ENCODE results near the gene CCDC47.

Gene CCDC47

GRCh38 chr17:63705657-63706056 is 67.7 kb downstream of the CCDC47 start:
- no peak overlapping the region for H3K4me3 ChIP-seq (ENCODE audit: low read length)
- peaks cover 43% of the 10 kb centered on the region for H3K36me3 ChIP-seq (replicated peaks; ENCODE audit: low read depth, low read length)
- peaks cover 19% of the 10 kb centered on the region for H3K4me1 ChIP-seq (ENCODE audit: low read length)
- H3K27me3 ChIP-seq (ENCODE audit: low read depth, low read length), result no peaks in the 10 kb centered on the region
- H3K79me2 ChIP-seq (ENCODE audit: low read length), result peaks cover 9% of the 10 kb centered on the region
- no peak overlapping the region for H2AFZ ChIP-seq (ENCODE audit: low read depth, low read length)
- H3K9me3 ChIP-seq (ENCODE audit: insufficient read depth, low read length), result peaks cover 8% of the 10 kb centered on the region; the same call in 1 of the 2 replicates
- peak overlapping the region; percentile 8; the same call in 1 of the 2 replicates for H3K27ac ChIP-seq (ENCODE audit: low read length)
- no peak overlapping the region for H3K4me2 ChIP-seq (ENCODE audit: low read length)
- H4K20me1 ChIP-seq (ENCODE audit: insufficient read depth, low read length), result no peaks in the 10 kb centered on the region
- no peak for TF ChIP-seq CTCF (IDR thresholded peaks at IDR 0.05; ENCODE audit: low read depth, low read length)
- no peak for TF ChIP-seq EZH2phosphoT487 (IDR thresholded peaks at IDR 0.05; ENCODE audit: low read depth)
- H3K9ac ChIP-seq (ENCODE audit: low read length), result no peak overlapping the region

DNA sequence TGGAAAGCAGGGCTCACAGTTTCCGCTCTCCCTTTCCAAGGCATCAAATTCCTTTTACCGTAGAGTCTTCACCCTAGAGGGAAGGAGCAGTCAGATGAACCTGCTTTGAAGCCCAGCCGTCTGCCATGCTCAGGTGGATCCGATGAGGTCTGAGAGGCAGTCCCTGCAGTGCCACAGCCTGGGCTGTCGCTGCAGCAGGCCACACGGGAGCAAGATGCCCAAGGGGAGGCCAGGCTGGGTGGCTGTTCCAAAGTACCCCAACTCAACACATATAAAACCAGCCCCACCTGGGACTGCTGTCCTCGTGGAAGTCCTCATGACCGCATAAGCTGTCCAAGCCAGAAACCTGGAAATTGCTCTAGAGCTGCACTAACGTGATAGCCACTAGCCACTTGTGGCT is 68.6 kb downstream of the CCDC47 start:
- Histone ChIP-seq H3K4me3 (ENCODE audit: low read length) (no peak overlapping the region), H3K9me3 (ENCODE audit: insufficient read depth, low read length) (peaks cover 8% of the 10 kb centered on the region; the same call in 1 of the 2 replicates), H3K9ac (ENCODE audit: low read length) (no peak overlapping the region), H3K36me3 (replicated peaks; ENCODE audit: low read depth, low read length) (peaks cover 37% of the 10 kb centered on the region), H3K27ac (ENCODE audit: low read length) (no peak overlapping the region), H4K20me1 (ENCODE audit: insufficient read depth, low read length) (no peaks in the 10 kb centered on the region), H3K4me2 (ENCODE audit: low read length) (no peak overlapping the region), H3K27me3 (ENCODE audit: low read depth, low read length) (no peaks in the 10 kb centered on the region), H3K79me2 (ENCODE audit: low read length) (peaks cover 10% of the 10 kb centered on the region), H2AFZ (ENCODE audit: low read depth, low read length) (no peak overlapping the region), H3K4me1 (ENCODE audit: low read length) (peaks cover 20% of the 10 kb centered on the region)
- TF ChIP-seq EZH2phosphoT487 (IDR thresholded peaks at IDR 0.05; ENCODE audit: low read depth) (no peak), CTCF (IDR thresholded peaks at IDR 0.05; ENCODE audit: low read depth, low read length) (no peak)

DNA sequence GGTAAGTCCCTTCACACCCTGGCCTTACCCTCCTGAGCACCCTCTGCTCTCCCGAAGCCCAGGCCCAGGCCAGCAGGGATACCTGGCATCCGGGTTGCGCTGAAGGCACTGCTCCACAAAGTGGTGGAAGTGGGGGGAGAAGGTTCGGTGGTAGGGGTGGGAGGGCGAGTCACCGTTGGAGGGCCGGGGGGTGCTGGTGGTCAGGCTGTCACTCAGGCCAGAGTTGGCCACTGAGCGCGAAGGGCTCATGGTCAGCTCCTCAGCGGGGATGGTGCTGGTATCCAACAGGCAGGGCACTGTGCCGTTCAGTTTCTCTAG is 69.2 kb downstream of the CCDC47 start:
- Histone ChIP-seq H3K4me3 (ENCODE audit: low read length) (no peak overlapping the region), H3K4me2 (ENCODE audit: low read length) (no peak overlapping the region), H2AFZ (ENCODE audit: low read depth, low read length) (no peak overlapping the region), H3K9ac (ENCODE audit: low read length) (no peak overlapping the region), H3K4me1 (ENCODE audit: low read length) (peaks cover 20% of the 10 kb centered on the region), H3K27ac (ENCODE audit: low read length) (no peak overlapping the region), H3K9me3 (ENCODE audit: insufficient read depth, low read length) (peaks cover 8% of the 10 kb centered on the region; the same call in 1 of the 2 replicates), H3K36me3 (replicated peaks; ENCODE audit: low read depth, low read length) (peaks cover 32% of the 10 kb centered on the region), H3K27me3 (ENCODE audit: low read depth, low read length) (no peaks in the 10 kb centered on the region), H3K79me2 (ENCODE audit: low read length) (peaks cover 10% of the 10 kb centered on the region), H4K20me1 (ENCODE audit: insufficient read depth, low read length) (no peaks in the 10 kb centered on the region)
- TF ChIP-seq CTCF (IDR thresholded peaks at IDR 0.05; ENCODE audit: low read depth, low read length) (no peak), EZH2phosphoT487 (IDR thresholded peaks at IDR 0.05; ENCODE audit: low read depth) (no peak)

DNA sequence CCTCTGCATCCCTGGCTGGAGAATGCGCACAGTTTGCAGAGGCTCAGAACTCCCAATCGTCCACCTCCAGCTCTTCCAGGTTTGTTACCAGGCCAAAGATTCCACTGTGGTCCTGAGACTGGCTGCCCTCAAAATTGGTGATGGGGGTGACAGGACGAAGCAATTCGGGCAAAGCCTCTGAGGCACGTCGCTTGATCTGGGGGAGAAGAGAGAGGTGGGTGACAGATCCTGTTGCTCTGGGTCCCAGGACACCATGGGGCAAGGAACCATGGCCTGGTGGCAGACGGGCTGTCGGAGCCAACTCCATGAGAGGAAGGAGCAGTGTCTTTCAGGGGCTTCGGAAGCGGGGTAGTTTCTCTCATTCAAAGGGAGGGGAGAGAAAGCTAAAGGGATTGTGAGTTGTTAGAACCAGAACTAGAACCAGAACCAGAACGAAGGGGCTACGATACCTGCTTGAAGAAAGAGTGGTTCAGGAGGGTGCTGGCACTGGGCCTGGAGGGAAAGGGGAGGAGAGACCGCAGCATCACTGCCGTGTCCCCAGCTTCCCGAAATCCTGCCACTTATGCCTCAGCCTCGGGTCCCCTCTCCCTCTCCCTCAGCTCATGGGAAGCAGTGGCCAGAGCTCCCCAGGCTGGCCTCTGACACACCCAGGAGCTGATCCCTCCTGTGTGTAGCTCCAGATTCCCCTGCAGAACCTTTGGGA is 69.7 kb downstream of the CCDC47 start:
- peaks cover 31% of the 10 kb centered on the region for H3K36me3 ChIP-seq (replicated peaks; ENCODE audit: low read depth, low read length)
- H3K79me2 ChIP-seq (ENCODE audit: low read length), result peaks cover 15% of the 10 kb centered on the region
- H4K20me1 ChIP-seq (ENCODE audit: insufficient read depth, low read length), result no peaks in the 10 kb centered on the region
- no peak overlapping the region for H3K9ac ChIP-seq (ENCODE audit: low read length)
- H3K27ac ChIP-seq (ENCODE audit: low read length), result no peak overlapping the region
- H3K9me3 ChIP-seq (ENCODE audit: insufficient read depth, low read length), result peaks cover 8% of the 10 kb centered on the region; the same call in 1 of the 2 replicates
- H3K4me3 ChIP-seq (ENCODE audit: low read length), result no peak overlapping the region
- no peak overlapping the region for H2AFZ ChIP-seq (ENCODE audit: low read depth, low read length)
- H3K4me1 ChIP-seq (ENCODE audit: low read length), result peaks cover 20% of the 10 kb centered on the region
- H3K27me3 ChIP-seq (ENCODE audit: low read depth, low read length), result no peaks in the 10 kb centered on the region
- TF ChIP-seq EZH2phosphoT487 (IDR thresholded peaks at IDR 0.05; ENCODE audit: low read depth), result no peak
- no peak for TF ChIP-seq CTCF (IDR thresholded peaks at IDR 0.05; ENCODE audit: low read depth, low read length)
- no peak overlapping the region for H3K4me2 ChIP-seq (ENCODE audit: low read length)
